ENCODE measurements around the gene DYNLT5.

DYNLT5 gene

GRCh38 chr1:66778266-66778665 is 26.0 kb downstream of the DYNLT5 start (continued):
- TF ChIP-seq ZNF518A (tag by site-specific recombination; conservative IDR thresholded peaks at IDR 0.05; ENCODE audit: low read depth) (no peak), ZBTB1 (tag by site-specific recombination; IDR thresholded peaks at IDR 0.05) (0 out of 2 replicates have a peak, but pooled peaks have one; percentile 30), REPIN1 (tag by site-specific recombination; IDR thresholded peaks at IDR 0.05; ENCODE audit: low read depth) (no peak), FEZF1 (tag by site-specific recombination; IDR thresholded peaks at IDR 0.05) (peak; percentile 89), GLIS1 (tag by site-specific recombination; IDR thresholded peaks at IDR 0.05) (no peak), ZNF138 (tag by site-specific recombination; IDR thresholded peaks at IDR 0.05; ENCODE audit: borderline replicate concordance) (no peak), GLI4 (tag by site-specific recombination; IDR thresholded peaks at IDR 0.05) (no peak), ATF2 (tag by site-specific recombination; IDR thresholded peaks at IDR 0.05; ENCODE audit: low read depth) (no peak), ZFP41 (tag by site-specific recombination; IDR thresholded peaks at IDR 0.05; ENCODE audit: borderline replicate concordance) (no peak), ZBTB8A (tag by site-specific recombination; IDR thresholded peaks at IDR 0.05) (peak; percentile 68; the same call in 1 of the 2 replicates), ZXDB (tag by site-specific recombination; IDR thresholded peaks at IDR 0.05) (0 out of 2 replicates have a peak, but pooled peaks have one; percentile 60), PRDM6 (tag by site-specific recombination; IDR thresholded peaks at IDR 0.05) (peak; percentile 99), ZNF37A (tag by site-specific recombination; IDR thresholded peaks at IDR 0.05) (no peak), ZFP37 (tag by site-specific recombination; IDR thresholded peaks at IDR 0.05) (no peak), ZNF132 (tag by site-specific recombination; IDR thresholded peaks at IDR 0.05; ENCODE audit: borderline replicate concordance) (no peak), ZNF48 (tag by site-specific recombination; IDR thresholded peaks at IDR 0.05) (no peak), PBX3 (CRISPR knock-in tag; IDR thresholded peaks at IDR 0.05) (no peak), ZNF266 (tag by site-specific recombination; IDR thresholded peaks at IDR 0.05; ENCODE audit: low read depth) (no peak; the same call in 1 of the 2 replicates), ZNF677 (tag by site-specific recombination; IDR thresholded peaks at IDR 0.05) (no peak), ZNF792 (tag by site-specific recombination; IDR thresholded peaks at IDR 0.05) (no peak), ZNF600 (tag by site-specific recombination; IDR thresholded peaks at IDR 0.05) (no peak), ZNF280D (tag by site-specific recombination; IDR thresholded peaks at IDR 0.05) (no peak), ZNF639 (tag by site-specific recombination; IDR thresholded peaks at IDR 0.05) (no peak), ZNF391 (tag by site-specific recombination; IDR thresholded peaks at IDR 0.05; ENCODE audit: borderline replicate concordance, low read depth) (0 out of 2 replicates have a peak, but pooled peaks have one; percentile 35), ZNF184 (tag by site-specific recombination; IDR thresholded peaks at IDR 0.05) (no peak)

Measured in HEK293 (cell line).